ENCODE data around the gene WDFY1. TPM values are rescaled to one million over a fixed set of nuclear protein-coding genes. Genes with fewer than 3 reads are reported as not detected.

The WDFY1 gene
- total and polyA plus RNA-seq, 9 of the 15 experiments (the other 6 are each of a cell fraction or from before 2014, with no cell fraction given) = 5.4 to 27.6 (median 17.5) TPM

GRCh38 chr2:223944703-223945531 is at the start of gene WDFY1 (continued):
- TF ChIP-seq RBM22 (IDR thresholded peaks at IDR 0.05; ENCODE audit: low read depth, low read length, poor library complexity, severe bottlenecking) (no peak), ZNF165 (CRISPR knock-in tag; IDR thresholded peaks at IDR 0.05; ENCODE audit: borderline replicate concordance) (no peak), NKRF (IDR thresholded peaks at IDR 0.05; ENCODE audit: borderline replicate concordance) (no peak), C11orf30 (IDR thresholded peaks at IDR 0.05; ENCODE audit: low read depth) (0 out of 2 replicates have a peak, but pooled peaks have one; percentile 13), KDM5B (IDR thresholded peaks at IDR 0.05; ENCODE audit: insufficient replicate concordance, low read depth, low read length) (peak; percentile 82), MAX (CRISPR knock-in tag; IDR thresholded peaks at IDR 0.05) (peak; percentile 46), ARID3B (CRISPR knock-in tag; IDR thresholded peaks at IDR 0.05; ENCODE audit: borderline replicate concordance) (no peak), ZNF197 (CRISPR knock-in tag; IDR thresholded peaks at IDR 0.05; ENCODE audit: low read depth) (no peak), SOX6 (IDR thresholded peaks at IDR 0.05) (no peak), U2AF1 (optimal IDR thresholded peaks at IDR 0.05; ENCODE audit: low read depth, low read length) (peak; percentile 50), ZNF778 (CRISPR knock-in tag; IDR thresholded peaks at IDR 0.05) (no peak), SMAD3 (CRISPR knock-in tag; conservative IDR thresholded peaks at IDR 0.05) (no peak), HSF4 (CRISPR knock-in tag; IDR thresholded peaks at IDR 0.05; ENCODE audit: borderline replicate concordance) (no peak), BRCA1 (IDR thresholded peaks at IDR 0.05) (no peak), BRCA1 (CRISPR knock-in tag; IDR thresholded peaks at IDR 0.05) (no peak), TGIF2 (CRISPR knock-in tag; IDR thresholded peaks at IDR 0.05) (0 out of 2 replicates have a peak, but pooled peaks have one; percentile 56), BDP1 (IDR thresholded peaks at IDR 0.05; ENCODE audit: insufficient read depth, insufficient read length) (no peak), E2F5 (CRISPR knock-in tag; IDR thresholded peaks at IDR 0.05) (0 out of 2 replicates have a peak, but pooled peaks have one; percentile 42), HCFC1 (IDR thresholded peaks at IDR 0.05; ENCODE audit: low read depth, low read length) (peak; percentile 31; the same call in 1 of the 2 replicates)

Data from K562 (cell line).